ENCODE measurements around the gene RHOV. TPM values are rescaled to one million over a fixed set of nuclear protein-coding genes. Genes with fewer than 3 reads are reported as not detected.

Gene RHOV
- total RNA-seq, 1 donor from 2014 or later: 3.6 TPM

GRCh38 chr15:40900256-40901052, 26.4 kb upstream of the RHOV start:
- peaks cover 13% of the 10 kb centered on the region for H3K36me3 ChIP-seq (ENCODE audit: control insufficient read depth, insufficient read depth, low read length)
- no peaks in the 10 kb centered on the region for H3K27me3 ChIP-seq (ENCODE audit: control insufficient read depth, insufficient read depth, low read length)
- no peak for DNase-seq (ENCODE audit: low read depth)
- TF ChIP-seq, protein P1, sequence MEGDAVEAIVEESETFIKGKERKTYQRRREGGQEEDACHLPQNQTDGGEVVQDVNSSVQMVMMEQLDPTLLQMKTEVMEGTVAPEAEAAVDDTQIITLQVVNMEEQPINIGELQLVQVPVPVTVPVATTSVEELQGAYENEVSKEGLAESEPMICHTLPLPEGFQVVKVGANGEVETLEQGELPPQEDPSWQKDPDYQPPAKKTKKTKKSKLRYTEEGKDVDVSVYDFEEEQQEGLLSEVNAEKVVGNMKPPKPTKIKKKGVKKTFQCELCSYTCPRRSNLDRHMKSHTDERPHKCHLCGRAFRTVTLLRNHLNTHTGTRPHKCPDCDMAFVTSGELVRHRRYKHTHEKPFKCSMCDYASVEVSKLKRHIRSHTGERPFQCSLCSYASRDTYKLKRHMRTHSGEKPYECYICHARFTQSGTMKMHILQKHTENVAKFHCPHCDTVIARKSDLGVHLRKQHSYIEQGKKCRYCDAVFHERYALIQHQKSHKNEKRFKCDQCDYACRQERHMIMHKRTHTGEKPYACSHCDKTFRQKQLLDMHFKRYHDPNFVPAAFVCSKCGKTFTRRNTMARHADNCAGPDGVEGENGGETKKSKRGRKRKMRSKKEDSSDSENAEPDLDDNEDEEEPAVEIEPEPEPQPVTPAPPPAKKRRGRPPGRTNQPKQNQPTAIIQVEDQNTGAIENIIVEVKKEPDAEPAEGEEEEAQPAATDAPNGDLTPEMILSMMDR (IDR thresholded peaks at IDR 0.05; ENCODE audit: insufficient read depth, low read length, poor library complexity, severe bottlenecking): no peak
- no peak overlapping the region for H3K4me3 ChIP-seq (ENCODE audit: low read depth, low read length)

- no peak overlapping the region for H3K4me3 ChIP-seq (ENCODE audit: low read depth, low read length)
- H3K36me3 ChIP-seq (ENCODE audit: control insufficient read depth, insufficient read depth, low read length): peaks cover 10% of the 10 kb centered on the region
- H3K27me3 ChIP-seq (ENCODE audit: control insufficient read depth, insufficient read depth, low read length): no peaks in the 10 kb centered on the region
- no peak for DNase-seq (ENCODE audit: low read depth)
- TF ChIP-seq, protein P1 (IDR thresholded peaks at IDR 0.05; ENCODE audit: insufficient read depth, low read length, poor library complexity, severe bottlenecking): no peak
Observed at GRCh38 chr15:40899536-40900207, 25.6 kb upstream of the RHOV start.

GRCh38 chr15:40894681-40895448, 20.8 kb upstream of the RHOV start:
- Histone ChIP-seq H3K36me3 (ENCODE audit: control insufficient read depth, insufficient read depth, low read length) (no peaks in the 10 kb centered on the region), H3K4me3 (ENCODE audit: low read depth, low read length) (peak overlapping the region; percentile 89), H3K27me3 (ENCODE audit: control insufficient read depth, insufficient read depth, low read length) (no peaks in the 10 kb centered on the region)
- no peak for DNase-seq (ENCODE audit: low read depth)
- TF ChIP-seq, protein P1 (IDR thresholded peaks at IDR 0.05; ENCODE audit: insufficient read depth, low read length, poor library complexity, severe bottlenecking): peak; percentile 62

- DNase-seq (ENCODE audit: low read depth): peak; percentile 86
- TF ChIP-seq, protein P1 (IDR thresholded peaks at IDR 0.05; ENCODE audit: insufficient read depth, low read length, poor library complexity, severe bottlenecking): peak; percentile 89
- Histone ChIP-seq H3K27me3 (ENCODE audit: control insufficient read depth, insufficient read depth, low read length) (no peaks in the 10 kb centered on the region), H3K36me3 (ENCODE audit: control insufficient read depth, insufficient read depth, low read length) (no peaks in the 10 kb centered on the region), H3K4me3 (ENCODE audit: low read depth, low read length) (peak within 1 kb of the TSS; percentile 89)
Observed at GRCh38 chr15:40893733-40894680, 20.0 kb upstream of the RHOV start, which contains the start of gene VPS18. TSS of gene VPS18 (plus strand) at chr15:40894450. CDS start at chr15:40894769, 319 bp downstream.

- TF ChIP-seq, protein P1 (IDR thresholded peaks at IDR 0.05; ENCODE audit: insufficient read depth, low read length, poor library complexity, severe bottlenecking): no peak
- H3K4me3 ChIP-seq (ENCODE audit: low read depth, low read length): no peak overlapping the region
- no peak for DNase-seq (ENCODE audit: low read depth)
- H3K36me3 ChIP-seq (ENCODE audit: control insufficient read depth, insufficient read depth, low read length): no peaks in the 10 kb centered on the region
- H3K27me3 ChIP-seq (ENCODE audit: control insufficient read depth, insufficient read depth, low read length): no peaks in the 10 kb centered on the region
Observed at GRCh38 chr15:40893019-40893670, 19.1 kb upstream of the RHOV start.

Data from kidney epithelial cell (primary cell).